ENCODE measurements around the gene RGCC. TPM values are rescaled to one million over a fixed set of nuclear protein-coding genes. Genes with fewer than 3 reads are reported as not detected.

Gene RGCC, protein sequence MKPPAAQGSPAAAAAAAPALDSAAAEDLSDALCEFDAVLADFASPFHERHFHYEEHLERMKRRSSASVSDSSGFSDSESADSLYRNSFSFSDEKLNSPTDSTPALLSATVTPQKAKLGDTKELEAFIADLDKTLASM
- polyA plus RNA-seq (2013, experiment 1 of 2): 0.20 TPM
- 0.21 TPM for polyA plus RNA-seq (2013, experiment 2 of 2)

DNA sequence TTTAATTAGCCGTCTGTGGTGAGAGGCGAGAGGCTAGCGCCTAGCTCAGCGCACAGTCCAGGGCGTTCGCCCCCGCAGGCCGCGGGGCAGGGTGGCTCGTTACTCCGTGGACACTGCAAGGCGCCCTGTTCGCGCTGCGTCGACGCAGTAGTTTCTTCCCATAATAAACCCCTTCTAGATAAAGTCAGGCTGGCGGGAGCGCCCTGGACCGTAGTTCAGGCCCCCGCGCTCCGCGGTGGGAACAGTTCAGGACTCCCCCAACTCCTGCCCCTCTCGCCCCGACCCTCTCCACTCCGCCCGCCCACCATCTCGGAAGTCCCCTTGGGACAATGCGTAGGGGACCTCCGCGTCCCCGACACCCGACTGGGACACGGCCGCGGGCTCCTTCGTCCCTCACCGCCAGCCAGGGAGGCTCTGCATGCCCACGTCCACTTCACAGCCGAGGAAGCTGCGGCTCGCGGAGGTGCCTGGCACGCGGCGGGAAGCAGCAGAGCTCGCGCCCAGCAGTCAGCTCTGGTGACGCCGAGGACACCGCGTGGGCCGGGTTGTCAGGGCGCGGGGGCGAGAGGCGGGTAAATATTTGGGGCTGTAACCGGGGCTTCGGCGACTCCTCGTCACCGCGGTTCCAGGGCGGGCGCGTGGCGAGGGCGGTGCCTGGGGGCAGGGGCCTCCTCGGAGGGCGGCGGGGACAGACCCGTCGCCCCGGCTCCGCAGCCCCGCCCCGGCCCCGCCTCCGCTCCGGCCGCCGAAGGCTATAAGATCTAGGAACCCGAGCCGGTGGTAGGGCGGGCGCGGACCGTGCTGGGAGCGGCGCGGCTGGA lies at the start of gene RGCC:
Gene RGCC, plus strand, starts transcription at position 783 of the 821 bp plus-strand sequence. CDS start 158 bp downstream, outside the sequence.
- Histone ChIP-seq H2BK15ac (ENCODE audit: low read length) (peak within 1 kb of the TSS; percentile 41), H3K36me3 (replicated peaks in 1 of 2; ENCODE audit: control insufficient read depth in 2 of 2, insufficient read depth in 2 of 2, low read length in 2 of 2) (no peaks in the 10 kb centered on the region), H3K79me1 (ENCODE audit: low read depth, low read length) (no peaks in the 10 kb centered on the region), H2BK120ac (ENCODE audit: low read depth, low read length) (no peak within 1 kb of the TSS), H2AK5ac (ENCODE audit: low read depth, low read length) (peak within 1 kb of the TSS; percentile 64), H2AFZ (ENCODE audit: low read length) (peak within 1 kb of the TSS; percentile 99), H2BK12ac (ENCODE audit: low read length) (no peak within 1 kb of the TSS), H3K9me3 (replicated peaks in 1 of 2; ENCODE audit: control insufficient read depth in 2 of 2, insufficient read depth in 1 of 2, low read depth in 1 of 2, low read length in 2 of 2) (no peaks in the 10 kb centered on the region), H4K8ac (ENCODE audit: low read depth, low read length) (no peak within 1 kb of the TSS), H3K18ac (ENCODE audit: low read length) (peak within 1 kb of the TSS; percentile 80), H4K91ac (ENCODE audit: low read depth, low read length, poor library complexity) (no peak within 1 kb of the TSS), H3K4me3 (ENCODE audit: low read length in 2 of 2) (peak within 1 kb of the TSS; percentile 49 to 83), H3K4me1 (ENCODE audit: control insufficient read depth in 2 of 2, insufficient read depth in 1 of 2, low read depth in 1 of 2, low read length in 2 of 2) (peaks cover 2 to 7% of the 10 kb centered on the region in 2 donors), H3K4me2 (ENCODE audit: insufficient read depth, low read length, poor library complexity, severe bottlenecking) (peak within 1 kb of the TSS; percentile 98), H3K9ac (ENCODE audit: low read depth, low read length, poor library complexity) (peak within 1 kb of the TSS; percentile 87), H2BK5ac (ENCODE audit: low read length) (no peak within 1 kb of the TSS), H3K23ac (ENCODE audit: low read depth, low read length, poor library complexity) (peak within 1 kb of the TSS; percentile 76), H3K4ac (ENCODE audit: low read length) (no peak within 1 kb of the TSS), H3K14ac (ENCODE audit: low read length) (no peak within 1 kb of the TSS), H3K27ac (replicated peaks; ENCODE audit: low read length) (no peak within 1 kb of the TSS), H3K27me3 (ENCODE audit: control insufficient read depth in 3 of 3, insufficient read depth in 3 of 3, low read depth in 1 of 3, low read length in 3 of 3) (peaks cover 16 to 47% (median 41%) of the 10 kb centered on the region in 3 experiments)
- no CpG with 5 or more reads among the region's 92 CpGs for WGBS, 2 donors (ENCODE audit: extremely low coverage in 2 of 2, insufficient read length in 2 of 2, insufficient replicate concordance in 1 of 2)
- peak; percentile 56 for DNase-seq (ENCODE audit: low spot score)

DNA sequence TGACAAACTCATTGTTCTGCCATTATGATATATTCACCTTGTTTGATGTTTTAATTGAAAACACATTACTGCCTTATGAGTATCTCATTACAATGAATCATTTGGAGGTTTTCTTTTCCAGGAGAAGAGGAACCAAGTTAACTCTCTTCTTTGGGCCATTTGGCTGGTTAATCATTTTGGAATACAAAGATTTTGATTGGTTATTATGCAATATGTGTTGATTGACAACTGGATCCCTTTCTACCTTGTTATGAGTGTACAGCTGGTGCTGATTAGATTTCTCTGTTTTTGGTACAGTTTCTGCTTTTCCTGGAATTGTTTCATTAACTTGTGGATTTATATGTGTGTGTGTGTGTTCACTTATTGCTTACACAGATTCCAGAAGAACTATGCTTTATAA lies 49.2 kb upstream of the RGCC start:
- no peak overlapping the region for H3K23ac ChIP-seq (ENCODE audit: low read depth, low read length, poor library complexity)
- no peak overlapping the region for H3K4ac ChIP-seq (ENCODE audit: low read length)
- H4K8ac ChIP-seq (ENCODE audit: low read depth, low read length): no peak overlapping the region
- H3K27ac ChIP-seq (replicated peaks; ENCODE audit: low read length): no peak overlapping the region
- H2BK15ac ChIP-seq (ENCODE audit: low read length): no peak overlapping the region
- H3K27me3 ChIP-seq (ENCODE audit: control insufficient read depth in 3 of 3, insufficient read depth in 3 of 3, low read depth in 1 of 3, low read length in 3 of 3): peaks cover 0 to 2% (median 0%) of the 10 kb centered on the region in 3 experiments
- no peak overlapping the region for H3K14ac ChIP-seq (ENCODE audit: low read length)
- no peak overlapping the region for H3K4me3 ChIP-seq (ENCODE audit: low read length in 2 of 2)
- H3K36me3 ChIP-seq (replicated peaks in 1 of 2; ENCODE audit: control insufficient read depth in 2 of 2, insufficient read depth in 2 of 2, low read length in 2 of 2): no peaks in the 10 kb centered on the region
- H2AK5ac ChIP-seq (ENCODE audit: low read depth, low read length): no peak overlapping the region
- H2AFZ ChIP-seq (ENCODE audit: low read length): no peak overlapping the region
- DNase-seq (ENCODE audit: low spot score): no peak
- H3K4me1 ChIP-seq (ENCODE audit: control insufficient read depth in 2 of 2, insufficient read depth in 1 of 2, low read depth in 1 of 2, low read length in 2 of 2): no peaks in the 10 kb centered on the region
- H4K91ac ChIP-seq (ENCODE audit: low read depth, low read length, poor library complexity): no peak overlapping the region
- no peaks in the 10 kb centered on the region for H3K9me3 ChIP-seq (replicated peaks in 1 of 2; ENCODE audit: control insufficient read depth in 2 of 2, insufficient read depth in 1 of 2, low read depth in 1 of 2, low read length in 2 of 2)
- no peak overlapping the region for H2BK5ac ChIP-seq (ENCODE audit: low read length)
- H2BK120ac ChIP-seq (ENCODE audit: low read depth, low read length): no peak overlapping the region
- H3K9ac ChIP-seq (ENCODE audit: low read depth, low read length, poor library complexity): no peak overlapping the region
- H3K4me2 ChIP-seq (ENCODE audit: insufficient read depth, low read length, poor library complexity, severe bottlenecking): no peak overlapping the region
- no peak overlapping the region for H3K18ac ChIP-seq (ENCODE audit: low read length)
- H3K79me1 ChIP-seq (ENCODE audit: low read depth, low read length): no peaks in the 10 kb centered on the region
- H2BK12ac ChIP-seq (ENCODE audit: low read length): no peak overlapping the region

GRCh38 chr13:41408746-41409145 lies 48.6 kb upstream of the RGCC start:
- DNase-seq (ENCODE audit: low spot score): no peak
- no peak overlapping the region for H2BK12ac ChIP-seq (ENCODE audit: low read length)

GRCh38 chr13:41409611-41410010 lies 47.7 kb upstream of the RGCC start:
- Histone ChIP-seq H2AK5ac (ENCODE audit: low read depth, low read length) (no peak overlapping the region), H2BK12ac (ENCODE audit: low read length) (no peak overlapping the region), H4K8ac (ENCODE audit: low read depth, low read length) (no peak overlapping the region), H4K91ac (ENCODE audit: low read depth, low read length, poor library complexity) (no peak overlapping the region), H3K36me3 (replicated peaks in 1 of 2; ENCODE audit: control insufficient read depth in 2 of 2, insufficient read depth in 2 of 2, low read length in 2 of 2) (no peaks in the 10 kb centered on the region), H3K27me3 (ENCODE audit: control insufficient read depth in 3 of 3, insufficient read depth in 3 of 3, low read depth in 1 of 3, low read length in 3 of 3) (peaks cover 0 to 2% (median 0%) of the 10 kb centered on the region in 3 experiments), H3K18ac (ENCODE audit: low read length) (no peak overlapping the region), H3K4me3 (ENCODE audit: low read length in 2 of 2) (no peak overlapping the region), H3K9me3 (replicated peaks in 1 of 2; ENCODE audit: control insufficient read depth in 2 of 2, insufficient read depth in 1 of 2, low read depth in 1 of 2, low read length in 2 of 2) (no peaks in the 10 kb centered on the region), H3K4me1 (ENCODE audit: control insufficient read depth in 2 of 2, insufficient read depth in 1 of 2, low read depth in 1 of 2, low read length in 2 of 2) (no peaks in the 10 kb centered on the region), H3K23ac (ENCODE audit: low read depth, low read length, poor library complexity) (no peak overlapping the region), H3K79me1 (ENCODE audit: low read depth, low read length) (no peaks in the 10 kb centered on the region), H3K4me2 (ENCODE audit: insufficient read depth, low read length, poor library complexity, severe bottlenecking) (no peak overlapping the region), H3K14ac (ENCODE audit: low read length) (no peak overlapping the region), H2BK120ac (ENCODE audit: low read depth, low read length) (no peak overlapping the region), H3K27ac (replicated peaks; ENCODE audit: low read length) (no peak overlapping the region), H2BK15ac (ENCODE audit: low read length) (no peak overlapping the region), H2AFZ (ENCODE audit: low read length) (no peak overlapping the region), H3K9ac (ENCODE audit: low read depth, low read length, poor library complexity) (no peak overlapping the region), H3K4ac (ENCODE audit: low read length) (no peak overlapping the region), H2BK5ac (ENCODE audit: low read length) (no peak overlapping the region)
- DNase-seq (ENCODE audit: low spot score): no peak
- WGBS, 2 donors (ENCODE audit: extremely low coverage in 2 of 2, insufficient read length in 2 of 2, insufficient replicate concordance in 1 of 2): no CpG with 5 or more reads among the region's 2 CpGs

More at GRCh38 chr13:41408746-41409145, 48.6 kb upstream of the RGCC start:
- no peak overlapping the region for H2AFZ ChIP-seq (ENCODE audit: low read length)
- no peak overlapping the region for H3K4me3 ChIP-seq (ENCODE audit: low read length in 2 of 2)
- H2BK5ac ChIP-seq (ENCODE audit: low read length): no peak overlapping the region
- no peak overlapping the region for H2BK120ac ChIP-seq (ENCODE audit: low read depth, low read length)
- no peak overlapping the region for H3K4ac ChIP-seq (ENCODE audit: low read length)
- no CpG with 5 or more reads among the region's 1 CpG for WGBS, 2 donors (ENCODE audit: extremely low coverage in 2 of 2, insufficient read length in 2 of 2, insufficient replicate concordance in 1 of 2)
- H3K9me3 ChIP-seq (replicated peaks in 1 of 2; ENCODE audit: control insufficient read depth in 2 of 2, insufficient read depth in 1 of 2, low read depth in 1 of 2, low read length in 2 of 2): no peaks in the 10 kb centered on the region
- H4K91ac ChIP-seq (ENCODE audit: low read depth, low read length, poor library complexity): no peak overlapping the region
- no peak overlapping the region for H3K9ac ChIP-seq (ENCODE audit: low read depth, low read length, poor library complexity)
- no peak overlapping the region for H3K23ac ChIP-seq (ENCODE audit: low read depth, low read length, poor library complexity)
- H2AK5ac ChIP-seq (ENCODE audit: low read depth, low read length): no peak overlapping the region
- H4K8ac ChIP-seq (ENCODE audit: low read depth, low read length): no peak overlapping the region
- no peak overlapping the region for H3K4me2 ChIP-seq (ENCODE audit: insufficient read depth, low read length, poor library complexity, severe bottlenecking)
- H3K4me1 ChIP-seq (ENCODE audit: control insufficient read depth in 2 of 2, insufficient read depth in 1 of 2, low read depth in 1 of 2, low read length in 2 of 2): no peaks in the 10 kb centered on the region
- H2BK15ac ChIP-seq (ENCODE audit: low read length): no peak overlapping the region
- H3K27ac ChIP-seq (replicated peaks; ENCODE audit: low read length): no peak overlapping the region
- no peaks in the 10 kb centered on the region for H3K36me3 ChIP-seq (replicated peaks in 1 of 2; ENCODE audit: control insufficient read depth in 2 of 2, insufficient read depth in 2 of 2, low read length in 2 of 2)
- no peak overlapping the region for H3K14ac ChIP-seq (ENCODE audit: low read length)
- no peaks in the 10 kb centered on the region for H3K79me1 ChIP-seq (ENCODE audit: low read depth, low read length)
- no peak overlapping the region for H3K18ac ChIP-seq (ENCODE audit: low read length)
- H3K27me3 ChIP-seq (ENCODE audit: control insufficient read depth in 3 of 3, insufficient read depth in 3 of 3, low read depth in 1 of 3, low read length in 3 of 3): peaks cover 0 to 2% (median 0%) of the 10 kb centered on the region in 3 experiments

Data from neuronal stem cell (in vitro differentiated cells).